GM12872 (cell line): ENCODE measurements around the gene PI4KB.

Experiments
- TF ChIP-seq, protein P1 (sequence below): IDR thresholded peaks from 3 replicates; pipeline ENCODE4 v1.5.1; 2011; ENCODE audit warnings: low read depth, mild to moderate bottlenecking, low read length, moderate library complexity; ENCODE audit not compliant: insufficient read depth

PI4KB gene

GRCh38 chr1:151251656-151252470 lies 75.4 kb downstream of the PI4KB start:
- TF ChIP-seq, protein P1, sequence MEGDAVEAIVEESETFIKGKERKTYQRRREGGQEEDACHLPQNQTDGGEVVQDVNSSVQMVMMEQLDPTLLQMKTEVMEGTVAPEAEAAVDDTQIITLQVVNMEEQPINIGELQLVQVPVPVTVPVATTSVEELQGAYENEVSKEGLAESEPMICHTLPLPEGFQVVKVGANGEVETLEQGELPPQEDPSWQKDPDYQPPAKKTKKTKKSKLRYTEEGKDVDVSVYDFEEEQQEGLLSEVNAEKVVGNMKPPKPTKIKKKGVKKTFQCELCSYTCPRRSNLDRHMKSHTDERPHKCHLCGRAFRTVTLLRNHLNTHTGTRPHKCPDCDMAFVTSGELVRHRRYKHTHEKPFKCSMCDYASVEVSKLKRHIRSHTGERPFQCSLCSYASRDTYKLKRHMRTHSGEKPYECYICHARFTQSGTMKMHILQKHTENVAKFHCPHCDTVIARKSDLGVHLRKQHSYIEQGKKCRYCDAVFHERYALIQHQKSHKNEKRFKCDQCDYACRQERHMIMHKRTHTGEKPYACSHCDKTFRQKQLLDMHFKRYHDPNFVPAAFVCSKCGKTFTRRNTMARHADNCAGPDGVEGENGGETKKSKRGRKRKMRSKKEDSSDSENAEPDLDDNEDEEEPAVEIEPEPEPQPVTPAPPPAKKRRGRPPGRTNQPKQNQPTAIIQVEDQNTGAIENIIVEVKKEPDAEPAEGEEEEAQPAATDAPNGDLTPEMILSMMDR: peak; percentile 85

- TF ChIP-seq, protein P1: no peak
These were observed 80.4 kb downstream of the PI4KB start for GRCh38 chr1:151246786-151247185.

GRCh38 chr1:151243683-151244216 lies 83.5 kb downstream of the PI4KB start:
- TF ChIP-seq, protein P1: no peak

- TF ChIP-seq, protein P1: no peak
These were observed 84.8 kb downstream of the PI4KB start for GRCh38 chr1:151242442-151242841.
